Non-pigmented ciliary epithelial cell (primary cell): ENCODE data around the gene NFAT5.
"Not testable (repeated sequence)": the region's sequence is repeated elsewhere in the genome, so short reads cannot be mapped to it uniquely, and the experiment has no call there.

Source experiments
- DNase-seq: peaks from one replicate; pipeline ENCODE4 v3.0.0-alpha.2; 2010; ENCODE audit warnings: low read depth

The NFAT5 gene

GRCh38 chr16:69707920-69708683 lies 142.3 kb downstream of the NFAT5 start:
- no peak for DNase-seq

DNA sequence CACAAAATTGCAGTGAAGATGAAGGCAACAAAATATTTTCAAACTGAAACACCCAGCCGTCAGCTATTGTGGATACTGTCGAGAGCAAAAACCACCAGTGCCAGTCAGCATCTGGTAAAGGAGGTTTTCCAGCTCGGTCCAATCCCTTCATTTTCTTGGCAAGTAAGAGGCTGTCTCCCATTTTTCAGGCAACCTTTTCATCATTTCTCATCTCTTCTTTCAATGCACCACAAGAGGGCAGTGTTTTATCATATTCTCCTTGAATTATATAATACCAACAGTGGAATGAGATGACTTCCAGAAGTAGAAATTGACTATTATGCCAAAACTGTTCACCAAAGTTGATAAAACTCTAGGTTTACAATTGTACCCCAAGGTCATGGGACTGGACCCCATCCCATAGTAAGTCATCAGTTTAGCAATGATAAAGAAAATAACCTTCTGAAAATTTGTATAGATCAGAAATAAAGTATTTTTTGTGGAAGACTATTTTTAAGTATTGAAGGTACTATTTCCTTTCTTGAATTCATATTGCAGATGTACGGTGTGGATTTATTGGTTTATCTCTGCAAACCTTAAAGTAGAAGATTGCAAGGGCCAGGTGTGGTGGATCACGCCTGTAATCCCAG lies 143.8 kb downstream of the NFAT5 start:
- no peak for DNase-seq

- peak; percentile 45 for DNase-seq
Observed at GRCh38 chr16:69711115-69711740, 145.5 kb downstream of the NFAT5 start.

GRCh38 chr16:69712277-69712676 lies 146.5 kb downstream of the NFAT5 start:
- DNase-seq, result no peak

DNA sequence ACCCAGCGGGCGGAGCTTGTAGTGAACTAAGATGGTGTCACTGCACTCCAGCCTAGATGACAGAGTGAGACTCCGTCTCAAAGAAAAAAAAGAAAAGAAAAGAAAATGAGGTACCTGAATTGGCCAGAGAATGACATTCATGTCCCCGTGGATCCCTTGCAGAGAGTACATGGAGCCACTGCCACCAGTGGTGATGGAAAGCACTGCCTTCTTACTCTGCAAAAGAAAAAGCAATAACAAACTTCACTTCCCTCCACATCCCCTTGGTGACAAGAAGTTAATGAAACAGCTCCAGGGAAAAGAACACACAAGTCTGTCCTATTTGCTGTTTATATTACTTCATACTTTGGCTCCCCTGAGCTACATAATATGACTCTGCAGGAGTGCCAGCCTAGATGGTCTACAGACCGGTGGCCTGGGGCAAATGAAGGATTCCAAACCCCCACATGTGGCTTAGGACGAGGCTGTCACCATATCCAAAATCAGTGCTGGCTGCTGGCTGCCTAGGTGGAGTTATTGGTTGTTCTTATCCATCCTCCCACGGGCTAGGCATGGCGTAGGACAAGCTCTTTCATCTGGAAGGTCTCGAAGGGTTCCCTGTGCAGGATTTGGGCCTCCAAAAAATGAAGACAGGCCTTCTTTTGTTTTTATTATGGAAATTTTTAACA lies 147.3 kb downstream of the NFAT5 start:
- no peak for DNase-seq

- DNase-seq, result no peak
Observed at GRCh38 chr16:69717066-69717465, 151.3 kb downstream of the NFAT5 start.

DNA sequence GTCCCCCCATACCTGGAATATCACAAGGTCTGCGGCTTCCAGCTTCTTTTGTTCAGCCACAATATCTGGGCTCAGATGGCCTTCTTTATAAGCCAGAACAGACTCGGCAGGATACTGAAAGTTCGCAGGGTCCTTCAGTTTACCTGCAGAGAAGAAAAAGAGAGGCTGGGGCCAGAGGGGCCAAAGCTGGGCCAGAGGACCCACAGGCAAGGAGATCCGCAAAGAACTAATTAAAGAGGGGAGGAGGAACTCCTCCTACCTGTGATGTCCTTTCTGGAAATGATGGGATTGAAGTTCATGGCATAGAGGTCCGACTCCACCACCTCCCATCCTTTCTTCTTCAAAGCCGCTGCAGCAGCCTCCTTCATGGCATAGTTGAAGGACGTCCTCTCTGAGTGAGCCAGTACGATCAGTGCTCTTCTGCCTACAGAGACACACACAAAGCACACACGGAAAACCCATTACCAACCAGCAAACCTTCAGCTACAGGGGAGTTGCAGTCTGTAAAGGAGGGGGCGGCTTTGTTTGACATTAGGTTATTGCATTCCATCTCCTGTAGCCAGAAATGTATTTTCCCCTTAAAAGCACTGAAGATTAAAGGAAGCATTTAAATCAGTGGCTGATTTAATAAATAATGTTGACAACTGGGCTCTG lies 152.5 kb downstream of the NFAT5 start:
- DNase-seq, result no peak

- no peak for DNase-seq
Observed at GRCh38 chr16:69720822-69721430, 155.2 kb downstream of the NFAT5 start.

DNA sequence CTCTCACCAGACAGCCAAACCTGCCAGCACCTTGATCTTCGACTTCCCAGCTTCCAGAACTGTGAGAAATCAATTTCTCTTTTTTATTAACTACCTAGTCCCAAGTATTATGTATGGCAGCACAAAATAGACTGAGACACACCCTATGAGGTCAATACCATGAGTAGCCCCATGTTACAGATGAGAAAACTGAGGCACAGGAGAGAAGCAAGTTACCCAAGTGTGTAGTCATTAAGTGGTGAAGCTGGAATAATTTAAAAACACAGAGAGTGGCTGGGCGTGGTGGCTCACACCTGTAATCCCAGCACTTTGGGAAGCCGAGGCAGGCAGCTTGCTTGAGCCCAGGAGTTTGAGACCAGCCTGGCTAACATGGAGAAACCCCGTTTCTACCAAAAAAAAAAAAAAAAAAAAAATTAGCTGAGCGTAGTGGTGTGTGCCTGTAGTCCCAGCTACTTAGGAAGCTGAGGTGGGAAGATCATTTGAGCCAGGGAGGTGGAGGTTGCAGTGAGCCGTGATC lies 155.7 kb downstream of the NFAT5 start:
- no peak for DNase-seq

DNA sequence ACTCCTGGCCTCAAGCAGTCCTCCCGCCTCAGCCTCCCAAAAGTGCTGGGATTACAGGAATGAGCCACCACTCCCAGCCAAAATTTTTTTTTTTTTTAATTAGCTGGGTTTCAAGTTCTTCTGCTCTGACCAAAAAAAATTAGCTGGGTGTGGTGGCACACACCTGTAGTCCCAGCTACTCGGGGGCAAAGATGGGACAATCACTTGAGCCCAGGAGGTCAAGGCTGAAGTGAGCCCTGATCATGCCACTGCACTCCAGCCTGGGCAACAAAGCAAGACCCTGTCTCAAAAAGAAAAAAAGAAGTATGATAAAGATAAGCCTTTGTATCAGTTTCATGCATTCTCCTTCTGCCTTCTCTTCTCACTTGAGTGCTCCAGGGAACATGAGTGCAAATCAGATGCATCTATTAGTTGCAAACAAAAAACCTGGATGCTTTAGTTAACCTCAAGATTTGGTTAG lies 158.7 kb downstream of the NFAT5 start:
- no peak for DNase-seq

- DNase-seq, result no peak
Observed at GRCh38 chr16:69724981-69725479, 159.3 kb downstream of the NFAT5 start.

DNA sequence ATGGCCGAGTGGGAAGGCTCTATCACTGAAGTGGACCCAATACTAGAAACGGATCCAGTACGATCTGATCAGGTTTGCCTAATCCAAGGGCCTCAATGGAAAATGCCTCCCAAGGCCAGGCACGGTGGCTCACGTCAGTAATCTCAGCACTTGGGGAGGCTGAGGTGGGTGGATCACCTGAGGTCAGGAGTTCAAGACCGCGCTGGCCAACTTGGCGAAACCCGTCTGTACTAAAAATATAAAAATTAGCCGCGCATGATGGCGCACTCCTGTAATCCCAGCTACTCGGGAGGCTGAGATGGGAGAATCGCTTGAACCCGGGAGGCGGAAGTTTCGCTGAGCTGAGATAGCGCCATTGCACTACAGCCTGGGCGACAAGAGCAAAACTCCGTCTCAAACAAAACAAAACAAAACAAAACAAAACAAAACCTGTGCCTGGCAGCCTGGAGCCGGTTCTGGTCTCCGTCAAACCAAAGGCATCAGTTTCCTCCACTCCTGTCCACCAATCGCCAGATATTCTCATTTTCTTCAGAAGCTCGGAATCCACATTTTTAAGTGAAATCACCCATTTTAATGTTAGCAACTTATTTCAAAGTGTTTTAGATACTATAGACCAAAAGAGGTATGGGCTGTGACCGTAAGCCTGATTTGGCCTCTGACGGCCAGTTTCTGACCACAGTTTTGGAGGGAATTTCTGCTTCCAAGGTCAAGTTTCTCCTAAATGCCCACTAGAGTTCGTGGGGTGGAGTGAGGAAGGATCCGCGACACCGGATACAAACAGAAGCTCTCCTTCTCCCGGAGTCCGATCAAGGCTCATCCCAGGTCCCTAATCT lies 159.9 kb downstream of the NFAT5 start:
- no peak for DNase-seq

DNA sequence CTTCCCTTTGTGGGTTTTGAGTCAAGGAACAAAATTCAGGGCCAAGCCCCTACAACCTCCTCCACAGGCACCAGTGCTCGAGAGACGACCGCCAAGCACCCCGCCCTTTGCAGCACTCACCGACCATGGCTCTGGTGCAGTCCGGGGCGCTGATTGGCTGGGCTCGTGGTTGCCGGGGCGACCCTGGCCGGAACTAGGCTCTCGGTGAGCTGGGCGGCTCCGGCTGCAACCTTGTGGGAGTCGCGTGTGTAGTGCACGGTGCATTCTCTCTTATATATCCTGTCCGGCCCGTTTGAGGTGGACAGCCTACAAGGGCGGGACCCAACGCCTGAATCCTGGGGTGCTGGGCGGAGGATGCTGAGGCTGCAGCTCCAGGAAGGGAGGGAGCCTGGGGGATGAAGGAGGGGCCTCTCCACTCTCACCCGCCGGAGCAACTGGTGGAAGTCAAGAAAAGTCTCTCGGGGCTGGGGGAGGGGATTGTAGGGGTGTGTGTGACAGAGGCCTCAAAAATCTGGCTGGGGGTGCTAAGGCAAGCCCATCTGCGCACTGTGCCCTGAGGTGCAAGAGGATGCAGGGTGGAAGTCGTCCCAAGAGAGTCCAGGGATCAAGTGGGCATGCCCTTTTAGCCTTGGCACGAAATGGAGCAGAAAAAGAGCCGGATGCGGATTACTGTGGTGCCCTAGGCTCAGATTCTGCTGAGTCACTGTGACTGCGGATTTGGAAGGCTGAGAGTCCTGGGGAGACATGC lies 160.7 kb downstream of the NFAT5 start, which contains the start of gene NQO1:
Gene NQO1, minus strand, starts transcription at position 248 of the 748 bp plus-strand sequence. Its CDS starts 121 bp downstream, at position 127.
- peak; percentile 83 for DNase-seq

DNA sequence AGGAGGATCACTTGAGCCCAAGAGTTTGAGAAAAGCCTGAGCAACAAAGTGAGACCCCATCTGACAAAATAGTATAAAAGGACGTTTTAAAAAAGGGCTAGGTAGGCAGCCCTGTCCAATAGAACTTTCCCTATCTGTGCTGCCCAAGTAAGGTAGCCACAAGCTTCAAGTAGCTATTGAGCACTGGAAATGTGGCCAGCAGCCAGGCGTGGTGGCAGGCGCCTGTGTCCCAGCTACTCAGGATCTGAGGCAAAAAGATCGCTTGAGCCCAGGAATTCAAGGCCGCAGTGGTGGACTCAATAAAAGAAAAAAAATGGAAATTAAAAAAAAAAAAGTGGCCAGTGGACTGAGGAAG lies 162.1 kb downstream of the NFAT5 start:
- no peak for DNase-seq

DNA sequence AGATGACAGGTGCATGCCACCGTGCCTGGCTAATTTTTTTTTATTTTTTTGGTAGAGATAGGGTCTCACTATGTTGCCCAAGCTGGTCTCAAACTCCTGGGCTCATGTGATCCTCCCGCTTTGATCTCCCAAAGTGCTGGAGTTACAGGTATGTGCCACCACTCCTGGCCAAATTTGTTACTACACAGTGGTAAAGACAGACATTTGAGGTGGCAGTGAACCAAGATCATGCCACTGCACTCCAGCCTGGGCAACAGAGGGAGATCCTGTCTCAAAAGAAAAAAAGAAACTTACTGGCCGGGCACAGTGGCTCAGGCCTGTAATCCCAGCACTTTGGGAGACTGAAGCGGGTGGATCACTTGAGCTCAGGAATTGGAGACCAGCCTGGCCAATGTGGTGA lies 163.3 kb downstream of the NFAT5 start:
- DNase-seq, result not testable (repeated sequence)

GRCh38 chr16:69731280-69731679 lies 165.5 kb downstream of the NFAT5 start:
- not testable (repeated sequence) for DNase-seq

DNA sequence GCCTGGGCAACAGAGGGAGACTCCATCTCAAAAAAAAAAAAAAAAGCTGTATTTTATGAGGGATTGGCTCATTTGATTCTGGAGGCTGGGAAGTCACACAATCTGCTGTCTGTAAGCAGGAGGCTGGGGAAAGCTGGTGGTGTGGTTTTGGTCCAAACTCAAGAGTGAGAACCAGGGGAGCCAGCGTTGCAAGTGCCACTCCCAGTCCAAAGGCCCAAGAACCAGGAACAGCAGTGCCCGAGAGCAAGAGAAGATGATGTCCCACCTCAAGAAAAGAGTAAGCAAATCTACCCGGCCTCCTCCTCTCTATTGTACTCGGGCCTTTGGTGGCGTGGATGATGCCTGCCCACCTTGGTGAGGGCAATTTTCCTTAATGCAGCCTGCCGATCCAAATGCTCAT lies 166.3 kb downstream of the NFAT5 start:
- no peak for DNase-seq

- DNase-seq, result no peak
Observed at GRCh38 chr16:69741519-69741918, 175.8 kb downstream of the NFAT5 start.
